IMR-90 (cell line): Measurements from ENCODE around the gene NKG7. TPM values are rescaled to one million over a fixed set of nuclear protein-coding genes. Genes with fewer than 3 reads are reported as not detected.

Experiments
- ATAC-seq: fragments of 200-7000 bp; cut with Tn5 transposase; 2 replicates; pipeline ENCODE4 v1.9.1; 2020; ENCODE audit warnings: low read depth, mild to moderate bottlenecking, moderate library complexity
- BruUV-seq: library from RNA; stranded (reverse); fragments of 400-500 nt; replicated peaks from 2 replicates; lab custom pipeline; 2021; lab: Mats Ljungman, UMichigan
- CTCF ChIA-PET: fragments of 300-600 bp; formaldehyde crosslinking; extraction: SDS; loops from one replicate; lab custom pipeline; 2021; ENCODE audit warnings: antibody characterized with exemption; lab: Yijun Ruan, JAX
- POLR2A ChIA-PET: fragments of 300-600 bp; sonication (Branson Sonifier 250); formaldehyde crosslinking; loops from one replicate; lab custom pipeline; 2022; ENCODE audit warnings: antibody characterized with exemption; ENCODE audit not compliant: unreplicated experiment; lab: Charles Lee
- DNase-seq: peaks from one replicate; pipeline ENCODE4 v3.0.0; 2013
- H2AFZ ChIP-seq: replicated peaks from 2 replicates; pipeline ENCODE3; 2013; ENCODE audit warnings: low read length, mild to moderate bottlenecking; ENCODE audit not compliant: poor library complexity
- H2AK5ac ChIP-seq: 2 replicates; pipeline ENCODE4 v1.6.1; 2013; ENCODE audit warnings: low read depth, low read length, inconsistent platforms
- H2AK9ac ChIP-seq: replicated peaks from 2 replicates; pipeline ENCODE3; 2013; ENCODE audit warnings: mild to moderate bottlenecking, low read depth, low read length, moderate library complexity; ENCODE audit not compliant: poor library complexity
- H2BK120ac ChIP-seq: 2 replicates; pipeline ENCODE4 v1.6.1; 2013; ENCODE audit warnings: low read depth, low read length, inconsistent platforms
- H2BK15ac ChIP-seq: 3 replicates; pipeline ENCODE4 v1.6.1; 2013; ENCODE audit warnings: low read depth, low read length, inconsistent platforms
- H2BK20ac ChIP-seq: 2 replicates; pipeline ENCODE4 v1.6.1; 2013; ENCODE audit warnings: low read depth, mild to moderate bottlenecking, inconsistent platforms, low read length, moderate library complexity
- H2BK5ac ChIP-seq: 2 replicates; pipeline ENCODE4 v1.6.1; 2013; ENCODE audit warnings: mild to moderate bottlenecking, low read depth, low read length, inconsistent platforms; ENCODE audit not compliant: poor library complexity, severe bottlenecking
- H3K14ac ChIP-seq: replicated peaks from 2 replicates; pipeline ENCODE4 v1.6.1; 2013; ENCODE audit warnings: low read depth, low read length, inconsistent platforms
- H3K18ac ChIP-seq: 2 replicates; pipeline ENCODE4 v1.6.1; 2013; ENCODE audit warnings: low read depth, low read length, control low read depth
- H3K23ac ChIP-seq: 2 replicates; pipeline ENCODE4 v1.6.1; 2013; ENCODE audit warnings: low read depth, low read length, inconsistent platforms
- H3K27ac ChIP-seq: 2 replicates; pipeline ENCODE4 v1.5.1; 2013; ENCODE audit warnings: mild to moderate bottlenecking, control low read depth, low read length; ENCODE audit not compliant: insufficient read depth
- H3K27me3 ChIP-seq: 2 replicates; pipeline ENCODE4 v1.6.1; 2013; ENCODE audit warnings: low read length; ENCODE audit not compliant: control insufficient read depth, insufficient read depth
- H3K36me3 ChIP-seq: 2 replicates; pipeline ENCODE4 v1.6.1; 2013; ENCODE audit warnings: low read length, mixed read lengths; ENCODE audit not compliant: control insufficient read depth, insufficient read depth
- H3K4ac ChIP-seq: 2 replicates; pipeline ENCODE4 v1.6.1; 2013; ENCODE audit warnings: low read depth, low read length, inconsistent platforms
- H3K4me1 ChIP-seq: 2 replicates; pipeline ENCODE4 v1.6.1; 2013; ENCODE audit warnings: low read length, mixed read lengths; ENCODE audit not compliant: control insufficient read depth, insufficient read depth
- H3K4me2 ChIP-seq: 2 replicates; pipeline ENCODE4 v1.6.1; 2013; ENCODE audit warnings: low read depth, mild to moderate bottlenecking, control low read depth, low read length, moderate library complexity
- H3K4me3 ChIP-seq: 2 replicates; pipeline ENCODE4 v1.5.1; 2013; ENCODE audit warnings: low read depth, mild to moderate bottlenecking, control low read depth, low read length, moderate library complexity; ENCODE audit not compliant: insufficient read depth
- H3K56ac ChIP-seq: 2 replicates; pipeline ENCODE4 v1.6.1; 2013; ENCODE audit warnings: low read length, inconsistent platforms; ENCODE audit not compliant: insufficient read depth; ENCODE audit errors: extremely low read depth
- H3K79me1 ChIP-seq, 2 experiments: 2 replicates each; pipeline ENCODE4 v1.6.1; 2013; ENCODE audit warnings: low read length in 2 of 2, inconsistent platforms in 1 of 2, low read depth in 1 of 2
- H3K9ac ChIP-seq: 2 replicates; pipeline ENCODE4 v1.6.1; 2013; ENCODE audit warnings: low read depth, low read length, control low read depth
- H3K9me1 ChIP-seq: 2 replicates; pipeline ENCODE4 v1.6.1; 2013; ENCODE audit warnings: low read length, inconsistent platforms; ENCODE audit not compliant: insufficient read depth
- H3K9me3 ChIP-seq: 2 replicates; pipeline ENCODE4 v1.6.1; 2013; ENCODE audit warnings: low read length; ENCODE audit not compliant: control insufficient read depth, insufficient read depth
- H4K20me1 ChIP-seq: 2 replicates; pipeline ENCODE4 v1.6.1; 2013; ENCODE audit warnings: low read length, inconsistent platforms; ENCODE audit not compliant: insufficient read depth
- H4K5ac ChIP-seq: 2 replicates; pipeline ENCODE4 v1.6.1; 2013; ENCODE audit warnings: mild to moderate bottlenecking, low read depth, low read length, control low read depth
- H4K8ac ChIP-seq, 2 experiments: 2 replicates each; pipeline ENCODE4 v1.6.1; 2013; ENCODE audit warnings: low read depth in 2 of 2, low read length in 2 of 2, control low read depth in 1 of 2, inconsistent platforms in 1 of 2
- H4K91ac ChIP-seq: 2 replicates; pipeline ENCODE4 v1.6.1; 2013; ENCODE audit warnings: low read depth, low read length, inconsistent platforms; ENCODE audit not compliant: insufficient read depth
- BHLHE40 ChIP-seq: fragments of 150-350 bp; IDR thresholded peaks from 2 replicates; pipeline ENCODE4 v1.6.1; 2016; ENCODE audit warnings: mild to moderate bottlenecking, low read depth, low read length
- CEBPB ChIP-seq: IDR thresholded peaks from 2 replicates; pipeline ENCODE4 v1.6.1; 2012; ENCODE audit warnings: low read depth, low read length, improper control_type of control experiment
- CHD1 ChIP-seq: IDR thresholded peaks from 2 replicates; pipeline ENCODE4 v1.6.1; 2012; ENCODE audit warnings: low read depth, low read length, improper control_type of control experiment
- ELK1 ChIP-seq: fragments of 150-350 bp; IDR thresholded peaks from 2 replicates; pipeline ENCODE4 v1.6.1; 2016; ENCODE audit warnings: low read depth, mild to moderate bottlenecking, low read length, moderate library complexity, borderline replicate concordance
- MAFK ChIP-seq: IDR thresholded peaks from 2 replicates; pipeline ENCODE4 v1.6.1; 2012; ENCODE audit warnings: low read depth, low read length, improper control_type of control experiment
- MAZ ChIP-seq: IDR thresholded peaks from 2 replicates; pipeline ENCODE4 v1.6.1; 2012; ENCODE audit warnings: low read depth, mild to moderate bottlenecking, low read length, improper control_type of control experiment, moderate library complexity, borderline replicate concordance
- MXI1 ChIP-seq: IDR thresholded peaks from 2 replicates; pipeline ENCODE4 v1.6.1; 2012; ENCODE audit warnings: low read depth, mild to moderate bottlenecking, low read length, moderate library complexity, borderline replicate concordance
- NFE2L2 ChIP-seq: fragments of 150-350 bp; IDR thresholded peaks from 2 replicates; pipeline ENCODE4 v1.6.1; 2016; ENCODE audit warnings: low read depth, mild to moderate bottlenecking, low read length
- POLR2A ChIP-seq: IDR thresholded peaks from 2 replicates; pipeline ENCODE4 v1.6.1; 2012; ENCODE audit warnings: mild to moderate bottlenecking, low read depth, low read length
- RAD21 ChIP-seq: IDR thresholded peaks from 2 replicates; pipeline ENCODE4 v1.6.1; 2012; ENCODE audit warnings: low read length, improper control_type of control experiment
- RCOR1 ChIP-seq: IDR thresholded peaks from 2 replicates; pipeline ENCODE4 v1.6.1; 2012; ENCODE audit warnings: mild to moderate bottlenecking, low read length, improper control_type of control experiment; ENCODE audit not compliant: insufficient replicate concordance
- RFX5 ChIP-seq: IDR thresholded peaks from 2 replicates; pipeline ENCODE4 v1.8.0; 2012; ENCODE audit warnings: low read depth, mild to moderate bottlenecking, low read length, moderate library complexity
- SMC3 ChIP-seq: fragments of 150-350 bp; IDR thresholded peaks from 2 replicates; pipeline ENCODE4 v1.6.1; 2016; ENCODE audit warnings: low read depth, mild to moderate bottlenecking, antibody characterized with exemption, low read length, moderate library complexity
- WGBS, 2 experiments: methylation state at CpG; one replicate each; pipeline versions ENCODE4 v1.1.5 to v1.1.7; 2013; ENCODE audit warnings: missing lambda C conversion rate in 2 of 2; ENCODE audit not compliant: insufficient read length in 1 of 2; ENCODE audit errors: extremely low coverage in 2 of 2; 5-methylcytosine and 5-hydroxymethylcytosine counted together
- dilution Hi-C: fragments of 300-500 bp; cut with HindIII; formaldehyde crosslinking; loops from one replicate; pipeline ENCODE4 v1.14.3; 2018; ENCODE audit warnings: low sequenced_read_pairs; ENCODE audit not compliant: unreplicated experiment
- in situ Hi-C: fragments of 300-500 bp; cut with MboI; formaldehyde crosslinking; loops from 3 replicates; pipeline ENCODE4 v1.14.3; 2019; ENCODE audit warnings: low sequenced_read_pairs, inconsistent platforms, mixed read lengths
- intact Hi-C: fragments of 100-400 bp; cut with micrococcal nuclease; formaldehyde crosslinking; loops from 2 replicates; pipeline ENCODE4 v1.10.0; 2022
- polyA plus RNA-seq, 3 experiments: library from polyadenylated mRNA; depleted of rRNA; stranded (reverse); fragments of >200 nt; gene quantifications; 2 replicates each; pipeline ENCODE4 v1.2.3, GENCODE V29; 2012; ENCODE audit warnings: low replicate concordance in 1 of 3
- total RNA-seq: library from RNA; depleted of rRNA; stranded (reverse); fragments of >200 nt; gene quantifications from 2 replicates; pipeline ENCODE4 v1.2.3, GENCODE V29; 2012

Gene NKG7
- total and polyA plus RNA-seq, 2 of the 4 experiments (the other 2 are of a cell fraction): not detected

- in situ Hi-C loops: no loop called here
- Histone ChIP-seq H2BK15ac (no peak overlapping the region), H3K36me3 (peaks cover 7% of the 10 kb centered on the region; the same call in 1 of the 2 replicates), H3K56ac (no peak overlapping the region), H3K4me3 (no peak overlapping the region), H2BK5ac (no peak overlapping the region), H4K5ac (no peak overlapping the region), H3K14ac (no peak overlapping the region), H3K27me3 (no peaks in the 10 kb centered on the region), H3K27ac (no peak overlapping the region), H3K4me1 (peaks cover 7% of the 10 kb centered on the region), H2AFZ (no peak overlapping the region), H3K23ac (no peak overlapping the region), H4K91ac (no peak overlapping the region; the same call in 1 of the 2 replicates), H3K9me1 (no peaks in the 10 kb centered on the region), H3K9ac (no peak overlapping the region), H4K20me1 (peaks cover 3% of the 10 kb centered on the region), H3K79me1 (peaks cover 5 to 6% of the 10 kb centered on the region in 2 experiments; a peak in 2 of 4 replicates), H3K4ac (no peak overlapping the region), H2BK120ac (no peak overlapping the region), H4K8ac (no peak overlapping the region), H2AK9ac (no peak overlapping the region), H2AK5ac (no peak overlapping the region), H2BK20ac (no peak overlapping the region), H3K9me3 (no peaks in the 10 kb centered on the region), H3K18ac (no peak overlapping the region), H3K4me2 (no peak overlapping the region)
- POLR2A ChIA-PET: no interaction called here
- TF ChIP-seq RCOR1: no peak
- TF ChIP-seq ELK1: no peak
- no peak for TF ChIP-seq MAFK
- TF ChIP-seq MXI1: no peak
- TF ChIP-seq RAD21: no peak
- TF ChIP-seq NFE2L2: no peak
- TF ChIP-seq CEBPB: no peak
- TF ChIP-seq MAZ: no peak
- TF ChIP-seq CHD1: no peak
- TF ChIP-seq RFX5: no peak
- no peak for TF ChIP-seq BHLHE40
- TF ChIP-seq POLR2A: no peak
- no peak for TF ChIP-seq SMC3
- WGBS, 2 experiments: no CpG with 5 or more reads among the region's 10 CpGs
- intact Hi-C loops: no loop called here
- dilution Hi-C loops: no loop called here
- no TSS peak for BruUV-seq
- CTCF ChIA-PET: no interaction called here
- no peak for DNase-seq
- ATAC-seq: no peak
Observed at GRCh38 chr19:51356159-51356801, 16.2 kb downstream of the NKG7 start.
